Progenitor cell of endocrine pancreas (in vitro differentiated cells): ENCODE data around the gene PCBP1. TPM values are rescaled to one million over a fixed set of nuclear protein-coding genes. Genes with fewer than 3 reads are reported as not detected.
A peak's percentile ranks its signal among the peaks of the same experiment; 100 is the strongest.

Experiments used
- DNase-seq: peaks from one replicate; pipeline ENCODE4 v3.0.0; 2021; ENCODE audit warnings: low spot score; ENCODE audit not compliant: unreplicated experiment
- H3K27ac Mint-ChIP-seq: 2 replicates; pipeline ENCODE4 v1.8.0; 2021; ENCODE audit warnings: mild to moderate bottlenecking, moderate library complexity, mixed read lengths
- H3K27me3 Mint-ChIP-seq: 2 replicates; pipeline ENCODE4 v1.8.0; 2021; ENCODE audit warnings: mixed read lengths
- H3K36me3 Mint-ChIP-seq: 2 replicates; pipeline ENCODE4 v1.8.0; 2022; ENCODE audit warnings: mixed read lengths; ENCODE audit not compliant: insufficient read depth
- H3K4me1 Mint-ChIP-seq: 2 replicates; pipeline ENCODE4 v1.8.0; 2021; ENCODE audit warnings: low read depth, mixed read lengths
- H3K4me3 Mint-ChIP-seq: 2 replicates; pipeline ENCODE4 v1.8.0; 2021; ENCODE audit warnings: low read depth, mild to moderate bottlenecking, moderate library complexity, mixed read lengths
- H3K9me3 Mint-ChIP-seq: 2 replicates; pipeline ENCODE4 v1.8.0; 2021; ENCODE audit warnings: low read depth, mixed read lengths
- total RNA-seq: library from RNA; stranded (reverse); gene quantifications from 2 replicates; pipeline ENCODE4 v1.2.1, GENCODE V29; 2021
- TF ChIP-seq, protein P1 (sequence below): fragments of 200-600 bp; sonication (generic); IDR thresholded peaks from one replicate; pipeline ENCODE4 v1.5.0; 2021; ENCODE audit warnings: antibody characterized with exemption, mild to moderate bottlenecking; ENCODE audit not compliant: unreplicated experiment

Gene PCBP1
- total RNA-seq, 1 donor from 2014 or later: 305 TPM

- H3K36me3 Mint-ChIP-seq: peaks cover 23% of the 10 kb centered on the region
- no peak overlapping the region for H3K4me3 Mint-ChIP-seq
- peaks cover 4% of the 10 kb centered on the region for H3K4me1 Mint-ChIP-seq
- H3K27me3 Mint-ChIP-seq: no peaks in the 10 kb centered on the region
- no peak overlapping the region for H3K27ac Mint-ChIP-seq
- DNase-seq: no peak
- no peaks in the 10 kb centered on the region for H3K9me3 Mint-ChIP-seq
- TF ChIP-seq, protein P1, sequence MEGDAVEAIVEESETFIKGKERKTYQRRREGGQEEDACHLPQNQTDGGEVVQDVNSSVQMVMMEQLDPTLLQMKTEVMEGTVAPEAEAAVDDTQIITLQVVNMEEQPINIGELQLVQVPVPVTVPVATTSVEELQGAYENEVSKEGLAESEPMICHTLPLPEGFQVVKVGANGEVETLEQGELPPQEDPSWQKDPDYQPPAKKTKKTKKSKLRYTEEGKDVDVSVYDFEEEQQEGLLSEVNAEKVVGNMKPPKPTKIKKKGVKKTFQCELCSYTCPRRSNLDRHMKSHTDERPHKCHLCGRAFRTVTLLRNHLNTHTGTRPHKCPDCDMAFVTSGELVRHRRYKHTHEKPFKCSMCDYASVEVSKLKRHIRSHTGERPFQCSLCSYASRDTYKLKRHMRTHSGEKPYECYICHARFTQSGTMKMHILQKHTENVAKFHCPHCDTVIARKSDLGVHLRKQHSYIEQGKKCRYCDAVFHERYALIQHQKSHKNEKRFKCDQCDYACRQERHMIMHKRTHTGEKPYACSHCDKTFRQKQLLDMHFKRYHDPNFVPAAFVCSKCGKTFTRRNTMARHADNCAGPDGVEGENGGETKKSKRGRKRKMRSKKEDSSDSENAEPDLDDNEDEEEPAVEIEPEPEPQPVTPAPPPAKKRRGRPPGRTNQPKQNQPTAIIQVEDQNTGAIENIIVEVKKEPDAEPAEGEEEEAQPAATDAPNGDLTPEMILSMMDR: no peak
Measured at GRCh38 chr2:70069049-70069448, 18.2 kb upstream of the PCBP1 start.

- peak overlapping the region; percentile 96 for H3K27ac Mint-ChIP-seq
- no peaks in the 10 kb centered on the region for H3K9me3 Mint-ChIP-seq
- no peaks in the 10 kb centered on the region for H3K27me3 Mint-ChIP-seq
- no peak overlapping the region for H3K4me3 Mint-ChIP-seq
- TF ChIP-seq, protein P1: peak; percentile 75
- peaks cover 4% of the 10 kb centered on the region for H3K4me1 Mint-ChIP-seq
- H3K36me3 Mint-ChIP-seq: peaks cover 22% of the 10 kb centered on the region
- peak; percentile 27 for DNase-seq
Measured at GRCh38 chr2:70070542-70071268, 16.6 kb upstream of the PCBP1 start.

DNA sequence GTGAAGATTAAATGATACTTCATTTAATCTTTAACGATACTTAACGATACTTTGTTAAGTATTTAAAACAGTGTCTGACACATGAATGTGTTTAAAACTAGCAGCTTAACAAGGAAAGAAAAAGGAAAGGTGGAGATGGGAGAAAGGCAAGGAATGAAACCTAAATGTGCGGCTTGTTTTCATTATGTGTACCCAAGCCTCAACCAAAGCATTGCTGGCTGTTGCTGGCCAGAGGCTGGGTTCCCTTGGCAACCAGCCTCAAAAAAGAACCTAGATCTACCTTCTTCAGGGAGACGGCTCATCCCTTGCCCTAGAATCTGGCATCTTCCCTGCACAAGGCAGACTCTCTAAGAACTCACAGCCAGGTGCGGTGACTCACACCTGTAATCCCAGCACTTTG lies 13.8 kb upstream of the PCBP1 start:
- no peak for DNase-seq
- Mint-ChIP-seq H3K27ac (peak overlapping the region; percentile 76), H3K4me3 (no peak overlapping the region), H3K27me3 (no peaks in the 10 kb centered on the region), H3K9me3 (no peaks in the 10 kb centered on the region), H3K36me3 (peaks cover 23% of the 10 kb centered on the region), H3K4me1 (peaks cover 4% of the 10 kb centered on the region)
- TF ChIP-seq, protein P1: no peak

DNA sequence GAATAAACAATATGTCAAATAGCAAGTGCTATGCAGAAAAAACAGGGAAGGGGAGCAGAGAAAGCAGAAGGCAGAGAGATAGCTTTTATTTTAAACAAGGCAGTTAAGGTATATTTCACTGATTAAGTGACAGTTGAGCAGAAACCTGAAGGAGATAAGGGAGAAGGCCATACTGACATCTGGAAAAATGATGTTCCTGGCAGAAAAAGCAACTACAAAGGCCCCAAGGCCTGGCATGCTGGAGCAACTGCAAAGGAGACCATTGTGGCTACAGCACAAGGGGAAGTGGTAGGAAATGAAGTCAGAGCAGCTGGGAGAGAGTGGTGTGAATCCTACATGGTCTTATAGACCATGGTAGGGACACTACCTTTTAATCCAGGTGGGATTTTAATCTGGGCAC lies 8.9 kb upstream of the PCBP1 start:
- DNase-seq: no peak
- H3K4me3 Mint-ChIP-seq: no peak overlapping the region
- no peaks in the 10 kb centered on the region for H3K9me3 Mint-ChIP-seq
- TF ChIP-seq, protein P1: no peak
- H3K27me3 Mint-ChIP-seq: no peaks in the 10 kb centered on the region
- H3K27ac Mint-ChIP-seq: peak overlapping the region; percentile 31
- H3K36me3 Mint-ChIP-seq: peaks cover 33% of the 10 kb centered on the region
- H3K4me1 Mint-ChIP-seq: no peaks in the 10 kb centered on the region

DNA sequence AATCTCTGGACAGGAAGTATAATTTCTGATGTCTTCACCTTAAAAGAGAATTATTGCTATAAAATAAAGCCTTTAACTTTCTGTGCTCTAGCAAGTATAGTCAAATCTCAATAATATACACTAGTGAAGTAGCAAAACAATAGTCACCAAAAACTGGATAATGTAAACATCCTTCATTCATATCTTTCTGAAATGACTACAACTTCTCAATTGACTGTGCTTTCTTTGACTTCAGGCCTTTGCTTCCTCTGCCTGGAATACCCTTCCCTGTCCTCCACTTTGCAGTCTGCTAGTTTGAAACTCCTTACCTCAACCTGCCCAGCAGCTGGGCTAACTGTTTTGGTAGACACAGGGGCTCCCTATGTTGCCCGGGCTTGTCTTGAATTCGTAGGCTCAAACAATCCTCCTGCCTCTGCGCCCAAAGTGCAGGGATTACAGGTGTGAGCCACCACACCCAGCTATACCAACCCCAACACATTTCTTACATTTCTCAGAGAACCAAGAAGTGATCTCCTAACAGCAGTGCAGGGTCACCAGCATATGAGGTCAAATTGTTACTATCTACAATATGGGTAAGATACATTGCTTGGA lies 6.6 kb upstream of the PCBP1 start:
- Mint-ChIP-seq H3K4me3 (no peak overlapping the region), H3K27ac (no peak overlapping the region), H3K27me3 (no peaks in the 10 kb centered on the region), H3K4me1 (peaks cover 17% of the 10 kb centered on the region), H3K36me3 (peaks cover 28% of the 10 kb centered on the region), H3K9me3 (no peaks in the 10 kb centered on the region)
- no peak for DNase-seq
- TF ChIP-seq, protein P1: no peak
